Lower leg skin (tissue), 3 donors: ENCODE measurements around the gene STUB1.

Source experiments
- CTCF ChIP-seq, 3 donors: fragments of 450-650 bp; IDR thresholded peaks; one replicate each; pipeline ENCODE4 v1.5.1; 2016; ENCODE audit warnings: antibody characterized with exemption in 3 of 3, mild to moderate bottlenecking in 3 of 3, moderate library complexity in 2 of 3
- POLR2A ChIP-seq, 2 donors: fragments of 450-650 bp; IDR thresholded peaks; one replicate each; pipeline ENCODE4 v1.6.1; 2016 to 2017; ENCODE audit warnings: antibody characterized with exemption in 2 of 2, mild to moderate bottlenecking in 1 of 2, moderate library complexity in 1 of 2

- TF ChIP-seq CTCF (IDR thresholded peaks at IDR 0.05) (no peak), POLR2A (IDR thresholded peaks at IDR 0.05) (no peak)
Observed at GRCh38 chr16:630815-631405, 49.3 kb upstream of the STUB1 start, which contains the start of gene WFIKKN1.
